Measurements from ENCODE around the gene EMX1.

The EMX1 gene

GRCh38 chr2:72887740-72888437, 29.4 kb upstream of the EMX1 start:
- in situ Hi-C loops (cut with HindIII; ENCODE audit: low sequenced_read_pairs) = no loop called here
- TF ChIP-seq CTCF (IDR thresholded peaks at IDR 0.05; ENCODE audit: low read depth, low read length) = peak; percentile 99
- peak; percentile 86 for DNase-seq (ENCODE audit: low read depth, low spot score)
- peak overlapping the region; percentile 55 for H3K4me3 ChIP-seq (ENCODE audit: low read depth, low read length)

GRCh38 chr2:72888438-72889202, 28.7 kb upstream of the EMX1 start:
- in situ Hi-C loops (cut with HindIII; ENCODE audit: low sequenced_read_pairs) = no loop called here
- H3K4me3 ChIP-seq (ENCODE audit: low read depth, low read length) = no peak overlapping the region

GRCh38 chr2:72889991-72890390, 27.3 kb upstream of the EMX1 start:
- in situ Hi-C loops (cut with HindIII; ENCODE audit: low sequenced_read_pairs) = no loop called here
- no peak overlapping the region for H3K4me3 ChIP-seq (ENCODE audit: low read depth, low read length)
- no peak for TF ChIP-seq CTCF (IDR thresholded peaks at IDR 0.05; ENCODE audit: low read depth, low read length)
- no peak for DNase-seq (ENCODE audit: low read depth, low spot score)

More at GRCh38 chr2:72888438-72889202, 28.7 kb upstream of the EMX1 start:
- DNase-seq (ENCODE audit: low read depth, low spot score) = no peak
- no peak for TF ChIP-seq CTCF (IDR thresholded peaks at IDR 0.05; ENCODE audit: low read depth, low read length)

GRCh38 chr2:72891091-72891818, 26.1 kb upstream of the EMX1 start:
- no peak overlapping the region for H3K4me3 ChIP-seq (ENCODE audit: low read depth, low read length)
- TF ChIP-seq CTCF (IDR thresholded peaks at IDR 0.05; ENCODE audit: low read depth, low read length) = no peak
- in situ Hi-C loops (cut with HindIII; ENCODE audit: low sequenced_read_pairs) = no loop called here
- no peak for DNase-seq (ENCODE audit: low read depth, low spot score)

GRCh38 chr2:72892506-72893173, 24.7 kb upstream of the EMX1 start:
- in situ Hi-C loops (cut with HindIII; ENCODE audit: low sequenced_read_pairs) = no loop called here
- H3K4me3 ChIP-seq (ENCODE audit: low read depth, low read length) = no peak overlapping the region
- DNase-seq (ENCODE audit: low read depth, low spot score) = peak; percentile 67
- peak; percentile 89 for TF ChIP-seq CTCF (IDR thresholded peaks at IDR 0.05; ENCODE audit: low read depth, low read length)

All from astrocyte of the spinal cord (primary cell).